ENCODE results near the gene IMMP1L. TPM values are rescaled to one million over a fixed set of nuclear protein-coding genes. Genes with fewer than 3 reads are reported as not detected.

The IMMP1L gene
- total and polyA plus RNA-seq, 2 donors (not counting 3 experiments of a cell fraction or from before 2014, with no cell fraction given) = 14.8 to 41.8 TPM

DNA sequence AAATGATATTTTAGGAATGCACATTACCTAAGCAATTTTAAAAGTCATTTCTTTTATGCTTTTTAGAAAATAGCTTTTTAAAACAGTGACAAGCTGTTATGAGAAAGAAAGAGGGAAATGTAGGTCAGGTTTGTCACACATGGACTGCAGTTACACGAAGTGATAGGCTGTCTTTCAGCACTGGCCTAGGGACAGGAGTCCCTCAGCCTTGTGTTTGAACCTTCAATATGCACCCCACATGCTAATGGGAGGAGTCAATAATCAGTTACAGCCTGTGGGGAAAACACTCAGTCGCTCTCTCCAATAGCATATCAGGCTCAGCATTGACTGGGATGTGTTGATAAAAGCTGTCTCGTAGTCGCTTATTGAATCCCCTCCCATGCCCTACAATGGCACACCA is 94.0 kb downstream of the IMMP1L start:
- Histone ChIP-seq H3K4me2 (ENCODE audit: insufficient read depth, low read length) (no peak overlapping the region), H3K27ac (ENCODE audit: insufficient read depth, low read depth, low read length) (no peak overlapping the region), H3K4me3 (replicated peaks in 1 of 3; ENCODE audit: insufficient read depth in 1 of 3, low read depth in 1 of 3, low read length in 3 of 3) (no peak overlapping the region), H3K27me3 (ENCODE audit: control insufficient read depth in 2 of 2, insufficient read depth in 2 of 2, low read length in 2 of 2) (no peaks in the 10 kb centered on the region), H3K9me3 (replicated peaks; ENCODE audit: control insufficient read depth, insufficient read depth, low read length) (no peaks in the 10 kb centered on the region), H4K20me1 (replicated peaks; ENCODE audit: control insufficient read depth, extremely low read depth, insufficient read depth, low read length) (no peaks in the 10 kb centered on the region), H3K79me2 (ENCODE audit: control insufficient read depth, insufficient read depth, low read length) (no peaks in the 10 kb centered on the region), H3K9me1 (replicated peaks; ENCODE audit: control insufficient read depth, extremely low read depth, insufficient read depth, low read length) (peaks cover 3% of the 10 kb centered on the region), H3K9ac (replicated peaks; ENCODE audit: extremely low read depth, insufficient read depth, low read length) (no peak overlapping the region), H2AFZ (ENCODE audit: low read depth, low read length) (no peak overlapping the region), H3K4me1 (ENCODE audit: control insufficient read depth, extremely low read depth, insufficient read depth, low read length) (no peaks in the 10 kb centered on the region), H3K36me3 (ENCODE audit: control insufficient read depth in 2 of 2, extremely low read depth in 1 of 2, insufficient read depth in 2 of 2, low read length in 2 of 2) (no peaks in the 10 kb centered on the region)
- DNase-seq (ENCODE audit: low read depth, low spot score) (no peak), FAIRE-seq (no peak)
- BruUV-seq (replicated peaks) = no TSS peak
- CTCF ChIA-PET = interaction anchor here (1.9 kb wide), 1 partner anchor 19 kb away, joined by 7 read pairs; no protein-coding TSS in a partner anchor
- dilution Hi-C loops (cut with MboI; ENCODE audit: extremely low pct_ligation_motif_present, low sequenced_read_pairs) (no loop called here), intact Hi-C loops (cut with micrococcal nuclease) (no loop called here)
- POLR2A ChIA-PET = no interaction called here
- no peak for TF ChIP-seq MYC (IDR thresholded peaks at IDR 0.05; ENCODE audit: low read depth, low read length)
- no peak for TF ChIP-seq POLR2AphosphoS5 (IDR thresholded peaks at IDR 0.05; ENCODE audit: insufficient read depth, low read depth, low read length)
- TF ChIP-seq, protein P1, sequence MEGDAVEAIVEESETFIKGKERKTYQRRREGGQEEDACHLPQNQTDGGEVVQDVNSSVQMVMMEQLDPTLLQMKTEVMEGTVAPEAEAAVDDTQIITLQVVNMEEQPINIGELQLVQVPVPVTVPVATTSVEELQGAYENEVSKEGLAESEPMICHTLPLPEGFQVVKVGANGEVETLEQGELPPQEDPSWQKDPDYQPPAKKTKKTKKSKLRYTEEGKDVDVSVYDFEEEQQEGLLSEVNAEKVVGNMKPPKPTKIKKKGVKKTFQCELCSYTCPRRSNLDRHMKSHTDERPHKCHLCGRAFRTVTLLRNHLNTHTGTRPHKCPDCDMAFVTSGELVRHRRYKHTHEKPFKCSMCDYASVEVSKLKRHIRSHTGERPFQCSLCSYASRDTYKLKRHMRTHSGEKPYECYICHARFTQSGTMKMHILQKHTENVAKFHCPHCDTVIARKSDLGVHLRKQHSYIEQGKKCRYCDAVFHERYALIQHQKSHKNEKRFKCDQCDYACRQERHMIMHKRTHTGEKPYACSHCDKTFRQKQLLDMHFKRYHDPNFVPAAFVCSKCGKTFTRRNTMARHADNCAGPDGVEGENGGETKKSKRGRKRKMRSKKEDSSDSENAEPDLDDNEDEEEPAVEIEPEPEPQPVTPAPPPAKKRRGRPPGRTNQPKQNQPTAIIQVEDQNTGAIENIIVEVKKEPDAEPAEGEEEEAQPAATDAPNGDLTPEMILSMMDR (IDR thresholded peaks at IDR 0.05; ENCODE audit: extremely low read depth in 1 of 2, insufficient read depth in 1 of 2, low read depth in 1 of 2, low read length in 2 of 2) = no peak
- no peak for TF ChIP-seq EZH2 (IDR thresholded peaks at IDR 0.05; ENCODE audit: borderline replicate concordance, low read depth, low read length, severe bottlenecking)
- TF ChIP-seq, protein P2, sequence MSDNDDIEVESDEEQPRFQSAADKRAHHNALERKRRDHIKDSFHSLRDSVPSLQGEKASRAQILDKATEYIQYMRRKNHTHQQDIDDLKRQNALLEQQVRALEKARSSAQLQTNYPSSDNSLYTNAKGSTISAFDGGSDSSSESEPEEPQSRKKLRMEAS (IDR thresholded peaks at IDR 0.05; ENCODE audit: insufficient read depth, insufficient read length) = no peak
- no peak for TF ChIP-seq FOS (IDR thresholded peaks at IDR 0.05; ENCODE audit: borderline replicate concordance, insufficient read depth, low read length)
- TF ChIP-seq GATA2 (IDR thresholded peaks at IDR 0.05; ENCODE audit: insufficient read depth, insufficient read length, low read depth, low read length) = no peak
- no peak for TF ChIP-seq POLR2A (IDR thresholded peaks at IDR 0.05; ENCODE audit: low read depth, low read length)
- TF ChIP-seq JUN (IDR thresholded peaks at IDR 0.05; ENCODE audit: borderline replicate concordance, insufficient read depth, insufficient read length, low read depth) = no peak

Measured in endothelial cell of umbilical vein (primary cell).